IMR-90 (cell line): ENCODE data around the gene ITGA1. TPM values are rescaled to one million over a fixed set of nuclear protein-coding genes. Genes with fewer than 3 reads are reported as not detected.

ENCODE experiments used
- ATAC-seq: fragments of 200-7000 bp; cut with Tn5 transposase; 2 replicates; pipeline ENCODE4 v1.9.1; 2020; ENCODE audit warnings: low read depth, mild to moderate bottlenecking, moderate library complexity
- BruUV-seq: library from RNA; stranded (reverse); fragments of 400-500 nt; replicated peaks from 2 replicates; lab custom pipeline; 2021; lab: Mats Ljungman, UMichigan
- CTCF ChIA-PET: fragments of 300-600 bp; formaldehyde crosslinking; extraction: SDS; loops from one replicate; lab custom pipeline; 2021; ENCODE audit warnings: antibody characterized with exemption; lab: Yijun Ruan, JAX
- POLR2A ChIA-PET: fragments of 300-600 bp; sonication (Branson Sonifier 250); formaldehyde crosslinking; loops from one replicate; lab custom pipeline; 2022; ENCODE audit warnings: antibody characterized with exemption; ENCODE audit not compliant: unreplicated experiment; lab: Charles Lee
- DNase-seq: peaks from one replicate; pipeline ENCODE4 v3.0.0; 2013
- H2AFZ ChIP-seq: replicated peaks from 2 replicates; pipeline ENCODE3; 2013; ENCODE audit warnings: low read length, mild to moderate bottlenecking; ENCODE audit not compliant: poor library complexity
- H2AK5ac ChIP-seq: 2 replicates; pipeline ENCODE4 v1.6.1; 2013; ENCODE audit warnings: low read depth, low read length, inconsistent platforms
- H2AK9ac ChIP-seq: replicated peaks from 2 replicates; pipeline ENCODE3; 2013; ENCODE audit warnings: mild to moderate bottlenecking, low read depth, low read length, moderate library complexity; ENCODE audit not compliant: poor library complexity
- H2BK120ac ChIP-seq: 2 replicates; pipeline ENCODE4 v1.6.1; 2013; ENCODE audit warnings: low read depth, low read length, inconsistent platforms
- H2BK15ac ChIP-seq: 3 replicates; pipeline ENCODE4 v1.6.1; 2013; ENCODE audit warnings: low read depth, low read length, inconsistent platforms
- H2BK20ac ChIP-seq: 2 replicates; pipeline ENCODE4 v1.6.1; 2013; ENCODE audit warnings: low read depth, mild to moderate bottlenecking, inconsistent platforms, low read length, moderate library complexity
- H2BK5ac ChIP-seq: 2 replicates; pipeline ENCODE4 v1.6.1; 2013; ENCODE audit warnings: mild to moderate bottlenecking, low read depth, low read length, inconsistent platforms; ENCODE audit not compliant: poor library complexity, severe bottlenecking
- H3K14ac ChIP-seq: replicated peaks from 2 replicates; pipeline ENCODE4 v1.6.1; 2013; ENCODE audit warnings: low read depth, low read length, inconsistent platforms
- H3K18ac ChIP-seq: 2 replicates; pipeline ENCODE4 v1.6.1; 2013; ENCODE audit warnings: low read depth, low read length, control low read depth
- H3K23ac ChIP-seq: 2 replicates; pipeline ENCODE4 v1.6.1; 2013; ENCODE audit warnings: low read depth, low read length, inconsistent platforms
- H3K27ac ChIP-seq: 2 replicates; pipeline ENCODE4 v1.5.1; 2013; ENCODE audit warnings: mild to moderate bottlenecking, control low read depth, low read length; ENCODE audit not compliant: insufficient read depth
- H3K27me3 ChIP-seq: 2 replicates; pipeline ENCODE4 v1.6.1; 2013; ENCODE audit warnings: low read length; ENCODE audit not compliant: control insufficient read depth, insufficient read depth
- H3K36me3 ChIP-seq: 2 replicates; pipeline ENCODE4 v1.6.1; 2013; ENCODE audit warnings: low read length, mixed read lengths; ENCODE audit not compliant: control insufficient read depth, insufficient read depth
- H3K4ac ChIP-seq: 2 replicates; pipeline ENCODE4 v1.6.1; 2013; ENCODE audit warnings: low read depth, low read length, inconsistent platforms
- H3K4me1 ChIP-seq: 2 replicates; pipeline ENCODE4 v1.6.1; 2013; ENCODE audit warnings: low read length, mixed read lengths; ENCODE audit not compliant: control insufficient read depth, insufficient read depth
- H3K4me2 ChIP-seq: 2 replicates; pipeline ENCODE4 v1.6.1; 2013; ENCODE audit warnings: low read depth, mild to moderate bottlenecking, control low read depth, low read length, moderate library complexity
- H3K4me3 ChIP-seq: 2 replicates; pipeline ENCODE4 v1.5.1; 2013; ENCODE audit warnings: low read depth, mild to moderate bottlenecking, control low read depth, low read length, moderate library complexity; ENCODE audit not compliant: insufficient read depth
- H3K56ac ChIP-seq: 2 replicates; pipeline ENCODE4 v1.6.1; 2013; ENCODE audit warnings: low read length, inconsistent platforms; ENCODE audit not compliant: insufficient read depth; ENCODE audit errors: extremely low read depth
- H3K79me1 ChIP-seq, 2 experiments: 2 replicates each; pipeline ENCODE4 v1.6.1; 2013; ENCODE audit warnings: low read length in 2 of 2, inconsistent platforms in 1 of 2, low read depth in 1 of 2
- H3K9ac ChIP-seq: 2 replicates; pipeline ENCODE4 v1.6.1; 2013; ENCODE audit warnings: low read depth, low read length, control low read depth
- H3K9me1 ChIP-seq: 2 replicates; pipeline ENCODE4 v1.6.1; 2013; ENCODE audit warnings: low read length, inconsistent platforms; ENCODE audit not compliant: insufficient read depth
- H3K9me3 ChIP-seq: 2 replicates; pipeline ENCODE4 v1.6.1; 2013; ENCODE audit warnings: low read length; ENCODE audit not compliant: control insufficient read depth, insufficient read depth
- H4K20me1 ChIP-seq: 2 replicates; pipeline ENCODE4 v1.6.1; 2013; ENCODE audit warnings: low read length, inconsistent platforms; ENCODE audit not compliant: insufficient read depth
- H4K5ac ChIP-seq: 2 replicates; pipeline ENCODE4 v1.6.1; 2013; ENCODE audit warnings: mild to moderate bottlenecking, low read depth, low read length, control low read depth
- H4K8ac ChIP-seq, 2 experiments: 2 replicates each; pipeline ENCODE4 v1.6.1; 2013; ENCODE audit warnings: low read depth in 2 of 2, low read length in 2 of 2, control low read depth in 1 of 2, inconsistent platforms in 1 of 2
- H4K91ac ChIP-seq: 2 replicates; pipeline ENCODE4 v1.6.1; 2013; ENCODE audit warnings: low read depth, low read length, inconsistent platforms; ENCODE audit not compliant: insufficient read depth
- BHLHE40 ChIP-seq: fragments of 150-350 bp; IDR thresholded peaks from 2 replicates; pipeline ENCODE4 v1.6.1; 2016; ENCODE audit warnings: mild to moderate bottlenecking, low read depth, low read length
- CEBPB ChIP-seq: IDR thresholded peaks from 2 replicates; pipeline ENCODE4 v1.6.1; 2012; ENCODE audit warnings: low read depth, low read length, improper control_type of control experiment
- CHD1 ChIP-seq: IDR thresholded peaks from 2 replicates; pipeline ENCODE4 v1.6.1; 2012; ENCODE audit warnings: low read depth, low read length, improper control_type of control experiment
- CTCF ChIP-seq: conservative IDR thresholded peaks from 2 replicates; pipeline ENCODE4 v1.5.1; 2012; ENCODE audit warnings: mild to moderate bottlenecking, low read depth, low read length, improper control_type of control experiment
- ELK1 ChIP-seq: fragments of 150-350 bp; IDR thresholded peaks from 2 replicates; pipeline ENCODE4 v1.6.1; 2016; ENCODE audit warnings: low read depth, mild to moderate bottlenecking, low read length, moderate library complexity, borderline replicate concordance
- MAFK ChIP-seq: IDR thresholded peaks from 2 replicates; pipeline ENCODE4 v1.6.1; 2012; ENCODE audit warnings: low read depth, low read length, improper control_type of control experiment
- MAZ ChIP-seq: IDR thresholded peaks from 2 replicates; pipeline ENCODE4 v1.6.1; 2012; ENCODE audit warnings: low read depth, mild to moderate bottlenecking, low read length, improper control_type of control experiment, moderate library complexity, borderline replicate concordance
- NFE2L2 ChIP-seq: fragments of 150-350 bp; IDR thresholded peaks from 2 replicates; pipeline ENCODE4 v1.6.1; 2016; ENCODE audit warnings: low read depth, mild to moderate bottlenecking, low read length
- POLR2A ChIP-seq: IDR thresholded peaks from 2 replicates; pipeline ENCODE4 v1.6.1; 2012; ENCODE audit warnings: mild to moderate bottlenecking, low read depth, low read length
- RAD21 ChIP-seq: IDR thresholded peaks from 2 replicates; pipeline ENCODE4 v1.6.1; 2012; ENCODE audit warnings: low read length, improper control_type of control experiment
- RCOR1 ChIP-seq: IDR thresholded peaks from 2 replicates; pipeline ENCODE4 v1.6.1; 2012; ENCODE audit warnings: mild to moderate bottlenecking, low read length, improper control_type of control experiment; ENCODE audit not compliant: insufficient replicate concordance
- RFX5 ChIP-seq: IDR thresholded peaks from 2 replicates; pipeline ENCODE4 v1.8.0; 2012; ENCODE audit warnings: low read depth, mild to moderate bottlenecking, low read length, moderate library complexity
- SMC3 ChIP-seq: fragments of 150-350 bp; IDR thresholded peaks from 2 replicates; pipeline ENCODE4 v1.6.1; 2016; ENCODE audit warnings: low read depth, mild to moderate bottlenecking, antibody characterized with exemption, low read length, moderate library complexity
- USF2 ChIP-seq: fragments of 150-350 bp; IDR thresholded peaks from 2 replicates; pipeline ENCODE4 v1.6.1; 2017; ENCODE audit warnings: mild to moderate bottlenecking, antibody characterized with exemption, low read length, low read depth
- WGBS, 2 experiments: methylation state at CpG; one replicate each; pipeline versions ENCODE4 v1.1.5 to v1.1.7; 2013; ENCODE audit warnings: missing lambda C conversion rate in 2 of 2; ENCODE audit not compliant: insufficient read length in 1 of 2; ENCODE audit errors: extremely low coverage in 2 of 2; 5-methylcytosine and 5-hydroxymethylcytosine counted together
- dilution Hi-C: fragments of 300-500 bp; cut with HindIII; formaldehyde crosslinking; loops from one replicate; pipeline ENCODE4 v1.14.3; 2018; ENCODE audit warnings: low sequenced_read_pairs; ENCODE audit not compliant: unreplicated experiment
- in situ Hi-C: fragments of 300-500 bp; cut with MboI; formaldehyde crosslinking; loops from 3 replicates; pipeline ENCODE4 v1.14.3; 2019; ENCODE audit warnings: low sequenced_read_pairs, inconsistent platforms, mixed read lengths
- intact Hi-C: fragments of 100-400 bp; cut with micrococcal nuclease; formaldehyde crosslinking; loops from 2 replicates; pipeline ENCODE4 v1.10.0; 2022
- polyA plus RNA-seq, 3 experiments: library from polyadenylated mRNA; depleted of rRNA; stranded (reverse); fragments of >200 nt; gene quantifications; 2 replicates each; pipeline ENCODE4 v1.2.3, GENCODE V29; 2012; ENCODE audit warnings: low replicate concordance in 1 of 3
- total RNA-seq: library from RNA; depleted of rRNA; stranded (reverse); fragments of >200 nt; gene quantifications from 2 replicates; pipeline ENCODE4 v1.2.3, GENCODE V29; 2012

ITGA1 gene
- total and polyA plus RNA-seq, 2 of the 4 experiments (the other 2 are of a cell fraction), result 22.3 to 95.2 TPM

- TF ChIP-seq SMC3 (no peak), MAZ (no peak)
Measured at GRCh38 chr5:53002491-53002890, 214.8 kb downstream of the ITGA1 start (continued).

GRCh38 chr5:53003144-53003543, 215.4 kb downstream of the ITGA1 start:
- no peaks in the 10 kb centered on the region for H3K27me3 ChIP-seq
- intact Hi-C loops, result no loop called here
- no TSS peak for BruUV-seq
- peaks cover 9 to 53% of the 10 kb centered on the region in 2 experiments for H3K79me1 ChIP-seq
- H2BK120ac ChIP-seq, result peak overlapping the region; percentile 57
- H2AFZ ChIP-seq, result no peak overlapping the region
- no CpG with 5 or more reads among the region's 1 CpG for WGBS, 2 experiments
- H3K4me1 ChIP-seq, result peaks cover 25% of the 10 kb centered on the region
- CTCF ChIA-PET, result no interaction called here
- H2AK9ac ChIP-seq, result no peak overlapping the region
- dilution Hi-C loops, result no loop called here
- no peak overlapping the region for H3K4me3 ChIP-seq
- H3K9me3 ChIP-seq, result no peaks in the 10 kb centered on the region
- H2BK15ac ChIP-seq, result no peak overlapping the region
- no peak overlapping the region for H3K56ac ChIP-seq
- peak overlapping the region; percentile 26; the same call in 1 of the 2 replicates for H3K23ac ChIP-seq
- H4K20me1 ChIP-seq, result no peaks in the 10 kb centered on the region
- H3K9me1 ChIP-seq, result peaks cover 11% of the 10 kb centered on the region; the same call in 1 of the 2 replicates
- peak overlapping the region in 1 of 2 experiments; percentile 6; a peak in 2 of 4 replicates for H4K8ac ChIP-seq
- H3K4ac ChIP-seq, result peak overlapping the region; percentile 34; the same call in 1 of the 2 replicates
- ATAC-seq, result no peak
- H3K9ac ChIP-seq, result no peak overlapping the region
- H2BK5ac ChIP-seq, result peak overlapping the region; percentile 53
- peak overlapping the region; percentile 60 for H4K5ac ChIP-seq
- peak overlapping the region; percentile 41; the same call in 1 of the 2 replicates for H2BK20ac ChIP-seq
- DNase-seq, result no peak
- H3K14ac ChIP-seq, result peak overlapping the region; percentile 17; the same call in 1 of the 2 replicates
- H4K91ac ChIP-seq, result peak overlapping the region; percentile 60
- peak overlapping the region; percentile 2; the same call in 1 of the 2 replicates for H3K27ac ChIP-seq
- H2AK5ac ChIP-seq, result peak overlapping the region; percentile 68
- H3K36me3 ChIP-seq, result peaks cover 3% of the 10 kb centered on the region; the same call in 1 of the 2 replicates
- H3K18ac ChIP-seq, result peak overlapping the region; percentile 29; the same call in 1 of the 2 replicates
- in situ Hi-C loops, result no loop called here
- POLR2A ChIA-PET, result no interaction called here
- H3K4me2 ChIP-seq, result no peak overlapping the region
- no peak for TF ChIP-seq CTCF
- TF ChIP-seq RCOR1, result no peak
- TF ChIP-seq RAD21, result no peak
- TF ChIP-seq POLR2A, result no peak
- TF ChIP-seq CHD1, result no peak
- TF ChIP-seq CEBPB, result no peak
- no peak for TF ChIP-seq NFE2L2
- TF ChIP-seq BHLHE40, result no peak
- TF ChIP-seq RFX5, result no peak
- TF ChIP-seq ELK1, result no peak
- no peak for TF ChIP-seq MAFK
- no peak for TF ChIP-seq USF2
